T-helper 9 cell (primary cell): ENCODE data around the gene DNMBP.
"Not testable (repeated sequence)": the region's sequence is repeated elsewhere in the genome, so short reads cannot be mapped to it uniquely, and the experiment has no call there.

ENCODE experiments used
- DNase-seq: peaks from one replicate; pipeline ENCODE4 v3.0.0-alpha.2; 2020

Gene DNMBP

GRCh38 chr10:99860466-99860865 is 149.3 kb downstream of the DNMBP start:
- DNase-seq = no peak

GRCh38 chr10:99859585-99859984 is 150.2 kb downstream of the DNMBP start:
- DNase-seq = no peak

GRCh38 chr10:99858849-99859248 is 150.9 kb downstream of the DNMBP start:
- no peak for DNase-seq

- DNase-seq = no peak
Measured at GRCh38 chr10:99855479-99856071, 154.2 kb downstream of the DNMBP start.

- no peak for DNase-seq
Measured at GRCh38 chr10:99854860-99855259, 154.9 kb downstream of the DNMBP start.

- DNase-seq = no peak
Measured at GRCh38 chr10:99853655-99854054, 156.1 kb downstream of the DNMBP start.

GRCh38 chr10:99852481-99853213 is 157.1 kb downstream of the DNMBP start:
- DNase-seq = no peak

GRCh38 chr10:99851825-99852224 is 157.9 kb downstream of the DNMBP start:
- no peak for DNase-seq

- no peak for DNase-seq
Measured at GRCh38 chr10:99850767-99851340, 158.9 kb downstream of the DNMBP start.

- DNase-seq = no peak
Measured at GRCh38 chr10:99850021-99850766, 159.6 kb downstream of the DNMBP start.

- DNase-seq = no peak
Measured at GRCh38 chr10:99849536-99849935, 160.2 kb downstream of the DNMBP start.

GRCh38 chr10:99849057-99849456 is 160.7 kb downstream of the DNMBP start:
- no peak for DNase-seq

- DNase-seq = peak; percentile 54
Measured at GRCh38 chr10:99845837-99846382, 163.8 kb downstream of the DNMBP start.

GRCh38 chr10:99844433-99844955 is 165.3 kb downstream of the DNMBP start:
- DNase-seq = no peak

GRCh38 chr10:99843310-99843709 is 166.4 kb downstream of the DNMBP start:
- no peak for DNase-seq

GRCh38 chr10:99841746-99842145 is 168.0 kb downstream of the DNMBP start:
- DNase-seq = no peak

GRCh38 chr10:99840859-99841258 is 168.9 kb downstream of the DNMBP start:
- DNase-seq = not testable (repeated sequence)

GRCh38 chr10:99836711-99837110 is 173.0 kb downstream of the DNMBP start:
- no peak for DNase-seq

- DNase-seq = no peak
Measured at GRCh38 chr10:99835947-99836346, 173.8 kb downstream of the DNMBP start.

- no peak for DNase-seq
Measured at GRCh38 chr10:99834410-99834809, 175.3 kb downstream of the DNMBP start.

- no peak for DNase-seq
Measured at GRCh38 chr10:99832439-99832838, 177.3 kb downstream of the DNMBP start.

- DNase-seq = no peak
Measured at GRCh38 chr10:99828464-99828863, 181.3 kb downstream of the DNMBP start.

- DNase-seq = no peak
Measured at GRCh38 chr10:99827936-99828335, 181.8 kb downstream of the DNMBP start.
